ENCODE results near the gene BRD3.

The BRD3 gene

DNA sequence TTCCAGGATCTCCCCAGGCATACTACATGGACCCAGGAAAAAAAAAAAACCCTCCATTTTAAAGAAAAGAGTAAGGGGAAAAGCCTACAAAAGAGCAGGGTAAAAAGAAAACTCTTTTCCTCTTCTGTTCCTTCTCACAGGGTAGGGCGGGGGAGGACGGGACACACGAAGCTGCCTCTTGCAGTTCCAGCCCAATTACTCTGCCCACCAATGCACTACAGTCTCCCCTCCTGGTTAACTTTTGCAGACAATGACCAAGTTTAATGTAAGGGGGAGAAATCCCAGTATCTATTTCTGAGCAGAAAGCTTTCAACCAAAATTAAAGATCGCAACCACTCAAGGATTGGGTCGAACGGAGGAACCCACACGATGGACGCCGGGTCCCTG is 1.3 kb downstream of the BRD3 start:
- DNase-seq, result peak; percentile 33

DNA sequence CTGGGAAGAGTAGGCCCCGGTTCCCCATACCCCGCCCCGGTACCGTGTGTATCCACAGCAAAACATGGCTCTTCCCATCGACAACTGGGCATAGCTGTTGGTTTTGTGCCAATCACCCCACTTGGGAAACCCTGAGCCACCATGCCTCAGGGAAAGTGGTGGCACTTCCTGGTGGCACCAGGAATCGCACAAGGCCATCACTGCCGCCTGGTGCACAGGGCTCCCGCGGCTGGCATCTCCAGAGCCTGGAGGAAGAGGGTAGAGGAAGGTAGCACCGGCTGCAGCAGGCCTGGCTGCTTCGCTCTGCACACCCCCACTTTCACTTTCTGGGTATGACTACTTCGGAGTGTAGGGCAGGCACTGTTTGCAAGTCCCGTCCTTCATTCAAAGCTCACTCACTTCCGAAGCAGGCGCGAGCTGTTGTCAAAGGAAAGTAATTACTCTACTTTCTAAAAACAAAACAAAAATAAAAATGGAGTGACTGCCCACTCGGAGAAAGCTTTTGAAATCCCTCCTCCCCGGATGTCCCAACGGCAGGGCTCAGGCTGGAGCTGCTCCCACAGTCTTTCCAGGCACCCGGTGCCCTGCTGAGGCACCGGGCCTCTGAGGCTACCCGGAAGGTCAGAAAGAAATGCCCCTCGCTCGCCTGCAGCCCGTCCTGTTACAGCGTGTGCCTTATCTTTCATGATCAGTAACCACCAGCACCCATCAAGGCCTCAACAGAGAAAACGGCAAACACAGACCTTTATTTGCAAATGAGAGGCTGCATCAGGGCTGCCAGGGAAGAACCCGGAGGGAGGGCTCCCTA is 2.0 kb downstream of the BRD3 start:
- DNase-seq, result peak; percentile 25

DNA sequence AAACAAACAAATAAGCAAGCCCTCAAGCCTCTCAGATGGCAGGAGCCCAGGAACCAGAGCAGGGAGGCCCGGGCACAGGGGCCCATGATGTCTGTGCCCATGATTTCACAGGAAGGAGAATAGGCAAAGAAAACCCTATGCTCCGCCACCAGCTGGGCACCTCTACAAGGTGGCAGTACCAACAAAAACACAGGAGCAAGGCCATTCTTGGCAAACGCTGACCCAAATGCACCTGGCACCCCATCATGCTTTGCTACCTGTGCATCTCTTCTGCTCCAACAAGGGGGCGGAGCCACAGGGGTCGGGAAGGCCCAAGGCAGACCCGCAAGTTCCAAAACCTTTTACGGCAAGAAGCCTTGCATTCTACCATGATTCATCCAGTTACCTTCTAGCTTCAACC is 3.1 kb downstream of the BRD3 start:
- DNase-seq, result no peak

DNA sequence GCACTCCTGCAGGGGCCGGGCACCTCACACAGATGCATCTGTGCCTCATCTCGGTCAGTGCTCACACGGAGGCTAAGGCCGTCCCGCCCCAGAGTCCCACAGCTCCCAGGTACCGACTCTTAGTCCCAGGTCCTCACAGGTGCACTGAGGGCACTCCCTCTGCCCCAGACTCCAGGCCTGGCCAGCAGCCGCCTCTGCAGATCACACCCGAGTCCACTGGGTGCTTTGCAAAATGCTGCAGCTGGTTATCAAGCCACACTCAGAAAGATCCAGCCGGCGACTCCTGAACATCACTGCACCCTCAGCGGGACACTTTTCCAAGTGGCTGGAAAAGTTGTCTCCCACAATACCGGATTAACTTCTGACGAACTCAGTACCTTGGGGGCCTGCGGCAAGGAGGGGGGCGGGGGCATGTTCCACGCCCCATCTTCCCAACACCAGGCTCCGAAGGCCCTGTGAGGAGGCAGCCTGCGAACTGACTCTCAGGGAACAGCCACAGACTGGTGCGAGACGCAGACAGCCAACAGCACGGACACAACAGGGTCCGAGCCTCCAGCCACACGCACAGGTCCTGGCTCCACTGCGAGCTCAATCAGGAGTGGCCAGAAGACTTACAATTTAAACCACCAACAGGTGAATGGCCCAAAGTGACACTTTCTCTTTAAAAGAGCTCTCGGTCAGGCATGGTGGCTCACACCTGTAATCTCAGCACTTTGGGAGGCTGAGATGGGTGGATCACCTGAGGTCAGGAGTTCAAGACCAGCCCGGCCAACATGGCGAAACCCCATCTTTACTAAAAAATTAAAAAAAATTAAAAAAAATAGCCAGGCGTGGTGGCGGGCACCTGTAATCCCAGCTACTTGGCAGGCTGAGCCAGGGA is 4.0 kb downstream of the BRD3 start:
- no peak for DNase-seq

DNA sequence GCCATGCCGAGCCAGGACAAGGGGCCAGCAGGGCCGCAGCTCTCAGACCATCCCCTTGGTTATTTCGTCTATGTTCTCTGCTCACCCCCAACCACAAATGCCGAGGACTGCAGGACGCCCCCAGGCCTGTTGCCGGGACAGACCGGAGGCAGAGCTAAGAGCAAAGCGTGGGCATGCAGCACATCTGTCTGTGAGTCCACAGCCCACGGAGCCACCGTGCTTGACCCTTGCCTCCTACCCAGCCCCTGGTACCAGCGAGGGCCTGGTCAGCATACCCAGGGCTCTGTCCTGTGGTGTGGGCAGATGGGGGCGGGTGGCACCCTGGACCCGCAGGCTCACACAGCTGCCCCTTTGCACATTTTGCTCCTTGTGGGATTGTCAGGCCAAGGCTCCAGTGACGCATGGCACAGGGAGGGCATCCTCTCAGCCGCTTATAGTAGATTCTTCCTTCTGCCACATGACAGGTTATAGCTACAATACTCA is 4.7 kb downstream of the BRD3 start:
- DNase-seq, result no peak

DNA sequence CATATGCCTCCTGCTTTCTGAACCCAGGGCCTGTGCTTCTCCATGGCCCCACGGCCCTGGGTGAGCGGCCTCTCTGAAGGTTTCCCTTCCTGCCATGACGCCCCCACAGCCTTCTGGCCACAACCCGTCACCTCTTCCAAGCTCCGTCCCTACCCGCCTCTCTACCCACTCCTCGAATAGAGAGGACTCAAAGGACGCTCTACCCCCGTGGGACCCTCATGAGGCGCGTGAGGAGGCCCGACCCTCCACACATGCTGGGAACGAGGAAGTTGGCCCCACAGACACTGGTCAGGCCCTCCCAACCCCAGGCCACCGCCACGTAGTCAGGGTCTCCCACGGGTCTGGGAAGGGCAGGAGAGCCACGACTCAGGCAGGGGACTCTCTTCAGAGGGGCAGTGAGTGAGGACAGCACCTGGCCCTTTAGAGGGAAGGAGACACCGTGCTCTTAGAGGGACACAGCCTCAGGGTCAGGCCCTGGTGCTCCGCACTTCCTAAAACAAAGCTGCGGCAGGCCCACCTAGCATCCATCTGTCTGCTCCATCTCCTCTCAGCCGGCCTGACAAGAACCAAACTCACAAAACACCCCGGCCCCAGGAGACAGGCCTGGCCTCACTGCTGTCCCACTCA is 5.3 kb downstream of the BRD3 start:
- DNase-seq, result no peak

DNA sequence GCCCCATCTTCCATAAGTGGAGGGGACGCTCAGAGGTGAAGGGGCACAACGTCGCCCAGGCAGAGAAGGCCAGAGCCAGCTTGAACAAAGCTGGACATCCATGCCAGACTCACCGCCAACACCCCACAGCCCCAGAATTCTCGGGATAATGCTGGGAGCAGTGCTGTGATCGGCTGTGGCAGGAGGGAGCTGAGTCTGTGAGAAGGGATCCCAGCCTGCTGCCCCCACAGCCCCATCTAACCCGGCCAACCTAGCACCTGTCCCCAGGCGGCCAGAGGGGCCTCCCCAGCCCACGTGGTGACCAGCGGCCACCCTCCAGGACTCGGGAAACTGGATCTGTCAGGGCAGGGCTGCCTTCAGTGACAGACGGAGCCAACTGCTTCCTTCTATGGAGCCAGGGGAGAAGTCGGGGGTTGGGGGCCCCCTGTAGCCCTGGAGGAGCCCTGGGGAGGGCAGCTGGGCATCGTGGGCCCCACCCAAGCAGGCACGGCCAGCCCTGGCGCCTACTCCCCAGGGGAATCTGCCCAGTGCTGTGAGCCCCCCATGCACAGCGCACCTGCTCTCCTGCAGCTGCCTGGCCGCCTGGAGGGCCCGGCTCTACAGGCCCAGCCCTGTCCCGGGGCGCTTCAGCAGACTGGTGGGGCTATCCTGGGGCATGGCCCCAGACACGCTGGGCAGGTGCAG is 6.0 kb downstream of the BRD3 start:
- no peak for DNase-seq

DNA sequence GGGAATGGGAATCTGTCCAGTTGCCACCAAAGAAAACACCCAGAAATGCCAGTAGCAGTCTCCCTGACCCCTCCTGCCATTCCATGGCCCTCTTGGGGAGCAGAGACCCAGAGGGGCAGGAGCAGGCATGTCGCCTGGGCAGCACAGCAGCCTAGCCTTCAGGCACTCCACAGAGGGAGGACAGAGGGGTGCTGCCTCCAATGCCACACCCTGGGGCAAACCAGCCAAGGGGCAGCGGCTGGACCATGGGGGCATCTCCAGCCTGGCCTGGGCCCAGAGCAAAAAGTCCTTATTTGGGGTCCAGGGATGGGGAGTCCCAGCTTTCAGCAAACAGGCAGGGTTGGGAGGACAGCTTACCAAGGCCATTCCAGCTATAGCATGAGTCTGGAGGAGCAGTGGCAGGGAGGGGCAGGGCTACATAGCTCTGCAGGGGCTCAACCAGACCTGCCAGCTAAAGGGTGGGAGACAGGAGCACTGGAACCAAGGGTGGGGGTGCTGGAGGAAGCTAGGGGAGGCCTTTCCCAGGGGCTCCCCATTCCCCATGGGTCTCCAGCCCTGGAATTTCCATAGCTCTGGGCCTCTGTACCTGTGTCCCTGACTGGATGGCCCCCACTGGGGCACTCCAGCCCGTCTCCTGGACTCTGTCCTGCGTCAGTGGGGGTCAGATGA is 6.7 kb downstream of the BRD3 start:
- no peak for DNase-seq

DNA sequence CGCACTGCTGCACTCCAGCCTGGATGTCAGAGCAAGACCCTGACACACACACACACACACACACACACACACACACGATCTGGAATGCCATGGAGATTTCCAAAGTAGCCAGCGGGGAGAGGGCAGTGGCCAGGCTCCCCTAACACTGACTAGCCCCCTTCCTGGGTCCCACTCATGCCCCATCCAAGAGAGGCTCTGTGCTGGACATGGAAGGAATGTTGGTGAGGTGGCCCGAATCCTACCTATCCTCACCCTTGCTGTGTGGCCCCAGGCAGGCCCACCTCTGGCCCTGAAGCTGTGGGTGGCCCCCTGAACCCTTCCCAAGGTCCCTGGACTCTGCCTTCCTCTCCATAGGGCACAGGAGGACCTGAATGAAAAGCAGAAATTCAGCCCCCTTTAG is 7.3 kb downstream of the BRD3 start:
- no peak for DNase-seq

DNA sequence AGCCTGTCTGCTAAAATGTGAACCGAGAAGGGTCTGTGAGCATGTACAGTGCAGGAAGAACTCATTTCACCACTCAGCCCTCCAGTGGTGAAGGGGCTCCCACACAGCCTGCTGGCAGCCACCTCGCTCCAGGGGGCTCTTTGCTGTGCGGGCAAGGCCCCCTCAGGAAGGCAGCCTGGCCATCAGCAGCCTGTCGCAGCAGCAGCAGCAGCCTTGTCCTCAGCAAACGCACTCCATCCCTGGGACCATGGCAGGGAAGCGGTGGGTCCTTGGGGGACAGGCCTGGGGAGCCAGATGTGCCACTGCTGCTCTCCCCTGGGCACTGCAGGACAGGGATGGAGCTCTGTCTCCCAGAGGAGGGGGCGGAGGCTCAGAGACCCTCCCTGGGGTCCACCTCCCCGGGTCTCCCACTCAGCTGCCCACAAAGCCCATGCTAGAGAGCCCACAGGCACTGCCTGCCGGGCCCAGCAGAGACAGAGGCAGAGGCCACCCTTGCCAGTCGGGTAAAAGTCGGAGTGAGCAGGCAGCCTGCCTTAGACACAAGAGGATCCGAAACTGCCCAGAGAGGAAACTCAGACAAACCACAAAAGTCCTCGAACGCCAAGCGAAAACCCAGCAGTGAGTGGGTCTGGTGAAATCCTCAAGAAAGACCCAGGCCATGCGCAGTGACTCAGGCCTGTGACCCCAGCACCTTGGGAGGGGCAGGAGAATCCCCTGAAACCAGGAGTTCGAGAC is 8.0 kb downstream of the BRD3 start:
- DNase-seq, result no peak

DNA sequence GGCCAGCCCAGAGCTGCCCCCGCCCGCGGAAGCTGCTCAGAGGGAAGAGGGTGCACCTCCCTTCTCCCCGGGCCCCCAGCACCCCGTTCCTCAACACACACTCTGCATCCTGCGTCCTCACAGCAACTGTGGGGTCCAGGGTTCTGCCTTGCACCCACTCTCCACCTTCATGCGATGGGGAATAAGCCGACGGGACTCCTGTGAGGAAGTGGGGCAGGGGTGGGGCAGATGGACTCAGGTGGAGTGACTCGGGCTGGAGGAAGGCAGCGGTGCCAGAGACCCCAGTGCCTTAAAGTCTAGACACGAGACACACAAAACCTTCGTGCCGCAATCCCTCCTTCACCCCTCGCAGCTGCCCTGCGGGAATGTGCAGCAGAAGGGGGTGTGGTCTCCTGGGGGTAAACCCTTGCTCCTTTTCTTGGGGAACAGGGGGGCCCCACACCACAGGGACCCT is 8.6 kb downstream of the BRD3 start:
- no peak for DNase-seq

DNA sequence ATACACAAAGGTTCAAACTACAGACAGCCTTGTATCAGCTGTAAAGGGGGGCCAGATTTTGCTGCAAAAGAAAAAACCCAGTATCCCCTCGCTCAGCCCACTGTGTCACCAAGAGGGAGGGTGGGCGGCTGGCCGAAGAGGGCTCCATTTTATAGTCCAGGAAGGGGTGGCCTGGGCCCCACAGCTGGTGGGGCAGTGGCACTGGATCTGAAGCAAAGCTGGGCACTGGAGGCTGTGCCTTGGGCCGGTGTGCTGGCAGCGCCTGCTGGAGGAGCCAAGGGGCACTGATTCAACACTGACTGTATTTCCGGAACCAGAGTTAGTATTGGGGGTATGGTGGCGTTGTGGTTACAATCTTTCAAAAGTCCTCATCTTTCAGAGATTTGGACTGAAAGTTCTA is 9.1 kb downstream of the BRD3 start:
- DNase-seq, result no peak

DNA sequence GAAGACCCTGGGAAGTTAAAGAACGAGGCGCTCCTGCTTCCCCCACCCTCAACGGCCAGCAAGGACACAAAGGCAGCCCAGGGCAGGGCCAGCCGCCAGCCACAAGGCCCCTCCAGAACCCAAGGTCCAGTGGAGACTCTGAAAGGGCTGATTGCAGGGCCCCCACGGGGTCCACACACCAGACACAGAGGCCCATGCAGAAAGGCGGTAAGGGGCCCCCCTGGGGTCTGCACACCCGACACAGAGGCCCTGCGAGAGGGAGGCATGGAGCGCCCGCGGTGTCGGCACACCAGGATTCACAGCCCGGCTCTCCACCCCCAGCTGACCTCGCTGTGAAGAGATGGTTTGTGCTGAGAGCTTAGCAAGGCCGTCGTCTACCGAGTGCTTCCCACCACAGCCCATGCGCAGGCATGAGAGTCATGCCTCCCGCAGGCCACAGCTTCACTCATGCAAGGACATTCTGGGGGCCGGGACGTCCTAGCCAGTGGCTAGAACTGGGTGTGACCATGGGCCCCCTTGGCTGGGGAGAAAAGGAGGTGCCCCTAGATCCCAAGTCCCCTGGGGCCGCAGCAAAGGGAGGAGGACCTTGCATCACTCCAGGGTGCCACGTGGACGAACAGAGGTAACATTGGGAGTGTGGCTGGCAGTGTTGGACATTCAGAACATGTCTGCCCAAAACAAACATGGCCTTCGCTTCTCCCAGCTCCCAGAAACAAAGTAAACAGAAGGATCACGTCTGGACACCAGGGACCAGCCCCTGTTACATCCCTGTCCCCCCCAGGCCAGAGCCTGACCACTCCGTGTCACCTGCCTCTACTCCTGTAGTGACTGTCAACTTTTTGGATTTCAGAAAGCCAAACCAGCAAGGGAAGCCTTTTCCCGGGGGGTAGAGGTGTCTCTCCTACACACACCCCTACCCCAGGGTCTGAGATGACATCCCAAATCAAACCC is 9.8 kb downstream of the BRD3 start:
- no peak for DNase-seq

DNA sequence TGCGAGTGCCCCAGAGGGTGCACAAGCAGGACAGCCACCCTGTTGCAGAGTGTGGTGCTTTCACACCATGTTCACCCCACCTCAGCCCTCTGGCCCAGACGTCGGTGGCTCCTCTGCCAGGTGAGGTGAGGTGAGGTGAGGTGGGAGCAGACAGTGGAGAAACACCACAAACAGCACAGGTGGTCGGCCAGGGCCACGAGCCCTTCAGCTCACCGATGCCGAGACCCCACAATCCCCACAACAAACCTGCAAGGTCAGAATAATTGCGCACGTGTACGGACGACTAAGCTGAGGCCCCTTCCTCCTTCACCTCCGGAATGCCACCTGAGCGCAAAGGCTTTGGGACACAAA is 10.5 kb downstream of the BRD3 start:
- no peak for DNase-seq

DNA sequence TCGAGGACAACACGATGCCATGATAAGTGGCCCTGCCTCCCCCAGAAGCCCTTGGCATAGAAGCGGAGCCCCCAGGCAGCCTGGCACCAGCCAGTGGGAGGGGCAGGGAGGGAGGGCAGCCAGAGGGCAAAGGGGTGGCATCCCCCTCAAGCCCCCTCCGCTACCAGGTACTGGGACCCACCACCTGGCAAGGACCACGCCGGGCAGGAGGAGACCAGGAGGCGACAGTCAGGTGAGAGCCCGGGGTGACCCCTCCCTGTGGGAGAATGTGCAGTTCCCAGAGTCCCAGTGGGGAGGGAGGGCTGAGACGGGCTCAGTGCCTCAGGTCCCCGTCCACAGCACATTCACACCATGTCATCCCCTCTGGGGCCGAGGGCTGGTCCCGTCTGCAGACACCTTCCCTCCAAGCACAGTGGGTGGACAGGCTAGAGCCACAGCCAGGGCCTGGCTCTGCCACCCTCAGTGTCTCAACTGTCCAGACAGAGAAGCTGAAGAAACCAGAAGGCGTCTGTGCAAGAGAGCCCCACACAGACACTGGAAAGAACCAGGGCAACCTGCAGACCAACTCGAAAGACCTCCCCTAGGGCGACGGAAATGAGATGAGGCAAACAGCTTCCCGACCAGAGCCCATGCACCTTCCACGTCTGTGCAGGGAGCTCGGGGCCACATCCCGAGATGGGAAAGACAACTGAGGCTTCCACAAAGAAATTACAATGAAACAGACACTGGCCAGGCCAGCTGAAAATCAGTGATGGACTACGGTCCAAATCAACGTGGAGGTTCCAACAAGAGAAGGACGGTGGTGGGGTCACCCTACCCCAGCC is 11.1 kb downstream of the BRD3 start:
- no peak for DNase-seq

DNA sequence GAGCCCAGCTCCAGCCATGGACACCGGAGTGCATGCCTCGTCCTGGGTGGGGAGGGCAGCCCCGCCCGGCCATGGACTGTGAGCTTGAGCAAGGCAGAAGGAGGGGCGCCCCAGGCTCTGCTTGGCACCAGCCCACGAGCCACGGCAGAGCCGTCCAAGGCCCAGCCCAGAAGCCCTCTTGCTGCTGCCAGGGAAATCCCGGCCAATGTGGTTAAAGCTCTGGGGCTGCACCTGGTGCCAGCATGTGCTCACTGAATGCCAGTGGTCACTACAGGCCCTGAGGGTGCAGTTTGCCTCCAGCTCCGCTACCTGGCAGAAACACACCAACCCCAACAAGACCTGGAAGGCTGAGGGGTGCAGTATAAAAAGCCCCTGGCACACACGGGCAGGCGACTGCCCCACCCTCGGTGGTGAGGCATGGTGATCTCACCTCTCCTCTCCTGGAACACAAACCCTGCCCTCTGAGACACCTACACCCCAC is 11.8 kb downstream of the BRD3 start:
- DNase-seq, result peak; percentile 69

DNA sequence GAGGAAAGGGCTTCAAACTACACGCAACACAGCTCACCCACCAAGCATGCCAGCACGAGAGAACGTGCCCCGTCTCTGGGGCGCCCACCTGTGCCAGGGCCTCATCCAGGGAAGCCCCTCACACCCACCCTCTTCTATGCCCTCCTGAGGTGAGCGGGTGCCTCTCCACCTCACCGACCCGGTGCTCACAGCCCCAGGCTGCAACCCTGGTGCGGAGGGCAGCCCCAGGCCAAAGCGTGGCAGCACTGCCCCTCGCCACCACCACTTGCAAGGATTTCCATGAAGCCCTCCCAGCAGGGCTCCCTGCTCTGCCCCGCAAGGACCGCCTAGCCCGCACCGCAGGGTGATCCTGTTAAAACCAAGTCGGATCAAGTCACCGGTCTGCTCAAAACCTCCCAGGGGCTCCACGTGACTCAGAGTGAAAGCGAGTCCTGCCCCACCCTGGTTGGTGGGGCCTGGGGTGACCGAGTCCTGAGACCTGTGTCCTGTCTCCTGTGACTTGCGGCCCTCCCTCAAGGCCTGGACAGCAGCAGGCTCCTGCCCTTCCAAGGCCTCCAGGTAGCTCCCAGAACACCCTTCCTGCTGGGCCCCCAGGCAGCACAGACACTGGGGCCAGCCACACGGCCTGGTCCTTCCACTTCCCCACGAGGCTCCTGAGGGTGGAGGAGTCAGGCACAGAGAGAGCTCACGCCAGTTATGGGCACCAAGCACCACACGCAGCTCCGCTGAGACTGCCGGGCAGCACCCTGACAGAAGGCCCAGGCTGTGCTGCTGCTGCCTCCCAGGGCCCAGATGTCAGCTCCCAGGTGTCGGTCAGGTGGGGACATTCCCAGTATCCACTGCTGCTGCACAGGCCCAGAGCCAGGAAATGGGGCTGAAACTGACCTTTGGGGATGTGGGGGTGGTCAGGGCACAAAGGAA is 12.7 kb downstream of the BRD3 start:
- no peak for DNase-seq

Data from DMS79 treated with DMSO at 0.1 percent for 48 hours (cell line).